ENCODE data around the gene SLC46A3. TPM values are rescaled to one million over a fixed set of nuclear protein-coding genes. Genes with fewer than 3 reads are reported as not detected.

The SLC46A3 gene
- total and polyA plus RNA-seq, 9 donors, result 3.3 to 44.9 (median 6.8) TPM

DNA sequence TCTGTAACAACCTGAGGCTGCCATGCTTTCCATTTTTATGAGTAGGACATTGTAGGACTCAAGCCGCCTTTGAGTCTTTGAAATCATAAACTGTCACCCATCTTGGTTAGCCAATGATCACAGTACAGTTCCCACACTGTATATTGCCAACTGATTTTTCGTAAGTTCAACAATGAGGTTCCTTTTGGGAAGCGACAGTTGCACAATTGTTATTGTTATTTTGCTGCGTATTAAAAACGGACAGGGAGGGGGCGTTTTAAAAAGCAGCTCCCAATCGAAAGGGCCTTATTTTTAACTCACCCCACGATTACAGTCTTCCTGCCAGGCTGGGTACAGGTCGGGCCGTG is 601 bp downstream of the SLC46A3 start:
- intact Hi-C loops (cut with DNase I), result no loop called here
- 4 to 8% (median 5%) methylated on average over 10 of the region's 10 CpGs for WGBS, 3 donors
- DNase-seq, result no peak
- Histone ChIP-seq H3K27ac (peak overlapping the region; percentile 46 to 78), H3K27me3 (no peaks in the 10 kb centered on the region), H3K4me3 (peak overlapping the region; percentile 80), H3K4me1 (ENCODE audit: insufficient read depth) (no peaks in the 10 kb centered on the region), H3K9me3 (no peaks in the 10 kb centered on the region), H3K36me3 (no peaks in the 10 kb centered on the region)
- TF ChIP-seq EP300 (IDR thresholded peaks at IDR 0.05), result peak; percentile 14
- no peak for TF ChIP-seq POLR2A (IDR thresholded peaks at IDR 0.05)

DNA sequence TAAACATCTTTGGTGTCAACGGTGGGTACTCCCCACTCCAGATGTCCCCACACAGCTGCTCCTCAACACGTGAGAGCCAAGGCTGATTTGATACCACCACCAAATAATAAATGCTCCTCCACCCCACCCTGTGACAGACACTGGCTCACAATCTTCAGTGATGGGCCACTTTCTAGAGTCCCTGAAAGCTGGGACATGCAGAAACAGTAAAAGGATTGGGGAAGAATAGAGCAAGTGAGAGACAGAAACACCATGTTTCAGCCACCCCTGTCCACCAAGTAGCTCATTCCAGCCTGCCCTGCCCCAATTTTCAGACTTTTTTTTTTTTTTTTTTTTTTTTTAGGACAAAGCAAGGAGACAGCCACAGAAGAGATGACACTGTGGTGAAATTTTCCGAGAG is 1.6 kb downstream of the SLC46A3 start:
- 63 to 82% (median 64%) methylated on average over 3 of the region's 3 CpGs for WGBS, 3 donors
- no peaks in the 10 kb centered on the region for H3K27me3 ChIP-seq
- TF ChIP-seq EP300 (IDR thresholded peaks at IDR 0.05) (no peak), POLR2A (IDR thresholded peaks at IDR 0.05) (no peak)
- TF ChIP-seq, protein P1, sequence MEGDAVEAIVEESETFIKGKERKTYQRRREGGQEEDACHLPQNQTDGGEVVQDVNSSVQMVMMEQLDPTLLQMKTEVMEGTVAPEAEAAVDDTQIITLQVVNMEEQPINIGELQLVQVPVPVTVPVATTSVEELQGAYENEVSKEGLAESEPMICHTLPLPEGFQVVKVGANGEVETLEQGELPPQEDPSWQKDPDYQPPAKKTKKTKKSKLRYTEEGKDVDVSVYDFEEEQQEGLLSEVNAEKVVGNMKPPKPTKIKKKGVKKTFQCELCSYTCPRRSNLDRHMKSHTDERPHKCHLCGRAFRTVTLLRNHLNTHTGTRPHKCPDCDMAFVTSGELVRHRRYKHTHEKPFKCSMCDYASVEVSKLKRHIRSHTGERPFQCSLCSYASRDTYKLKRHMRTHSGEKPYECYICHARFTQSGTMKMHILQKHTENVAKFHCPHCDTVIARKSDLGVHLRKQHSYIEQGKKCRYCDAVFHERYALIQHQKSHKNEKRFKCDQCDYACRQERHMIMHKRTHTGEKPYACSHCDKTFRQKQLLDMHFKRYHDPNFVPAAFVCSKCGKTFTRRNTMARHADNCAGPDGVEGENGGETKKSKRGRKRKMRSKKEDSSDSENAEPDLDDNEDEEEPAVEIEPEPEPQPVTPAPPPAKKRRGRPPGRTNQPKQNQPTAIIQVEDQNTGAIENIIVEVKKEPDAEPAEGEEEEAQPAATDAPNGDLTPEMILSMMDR (IDR thresholded peaks at IDR 0.05), result no peak
- no peak overlapping the region for H3K4me3 ChIP-seq
- no peak for DNase-seq
- H3K9me3 ChIP-seq, result no peaks in the 10 kb centered on the region
- intact Hi-C loops (cut with DNase I), result no loop called here
- no peaks in the 10 kb centered on the region for H3K4me1 ChIP-seq (ENCODE audit: insufficient read depth)
- no peak overlapping the region for H3K27ac ChIP-seq
- no peaks in the 10 kb centered on the region for H3K36me3 ChIP-seq

- Histone ChIP-seq H3K9me3 (no peaks in the 10 kb centered on the region), H3K27ac (no peak overlapping the region), H3K36me3 (no peaks in the 10 kb centered on the region), H3K4me3 (no peak overlapping the region), H3K4me1 (ENCODE audit: insufficient read depth) (no peaks in the 10 kb centered on the region), H3K27me3 (no peaks in the 10 kb centered on the region)
- DNase-seq, result peak in 3 of 5 donors; percentile 22 to 38 (median 26)
- 15 to 17% (median 16%) methylated on average over 8 of the region's 8 CpGs for WGBS, 3 donors
- intact Hi-C loops (cut with DNase I), result no loop called here
- TF ChIP-seq EP300 (IDR thresholded peaks at IDR 0.05) (no peak), POLR2A (IDR thresholded peaks at IDR 0.05) (no peak)
- TF ChIP-seq, protein P1 (IDR thresholded peaks at IDR 0.05), result no peak
These were observed 2.3 kb downstream of the SLC46A3 start for GRCh38 chr13:28716511-28716910.

- H3K9me3 ChIP-seq, result no peaks in the 10 kb centered on the region
- intact Hi-C loops (cut with DNase I), result no loop called here
- 92 to 98% (median 97%) methylated on average over 1 of the region's 1 CpG for WGBS, 3 donors
- no peaks in the 10 kb centered on the region for H3K4me1 ChIP-seq (ENCODE audit: insufficient read depth)
- DNase-seq, result no peak
- H3K27ac ChIP-seq, result no peak overlapping the region
- H3K27me3 ChIP-seq, result no peaks in the 10 kb centered on the region
- no peaks in the 10 kb centered on the region for H3K36me3 ChIP-seq
- no peak overlapping the region for H3K4me3 ChIP-seq
- TF ChIP-seq, protein P1 (IDR thresholded peaks at IDR 0.05), result no peak
- no peak for TF ChIP-seq EP300 (IDR thresholded peaks at IDR 0.05)
- TF ChIP-seq POLR2A (IDR thresholded peaks at IDR 0.05), result no peak
These were observed 4.1 kb downstream of the SLC46A3 start for GRCh38 chr13:28714651-28715050.

- Histone ChIP-seq H3K4me1 (ENCODE audit: insufficient read depth) (no peaks in the 10 kb centered on the region), H3K27ac (no peak overlapping the region), H3K36me3 (no peaks in the 10 kb centered on the region), H3K27me3 (no peaks in the 10 kb centered on the region), H3K4me3 (no peak overlapping the region), H3K9me3 (no peaks in the 10 kb centered on the region)
- intact Hi-C loops (cut with DNase I), result no loop called here
- 86 to 96% (median 87%) methylated on average over 4 of the region's 4 CpGs for WGBS, 3 donors
- no peak for DNase-seq
- TF ChIP-seq, protein P1 (IDR thresholded peaks at IDR 0.05), result no peak
- TF ChIP-seq EP300 (IDR thresholded peaks at IDR 0.05), result no peak
- TF ChIP-seq POLR2A (IDR thresholded peaks at IDR 0.05), result no peak
These were observed 8.6 kb downstream of the SLC46A3 start for GRCh38 chr13:28710161-28710560.
